IMR-90 (cell line): ENCODE data around the gene SPINT2. TPM values are rescaled to one million over a fixed set of nuclear protein-coding genes. Genes with fewer than 3 reads are reported as not detected.

Experiments used
- ATAC-seq: fragments of 200-7000 bp; cut with Tn5 transposase; 2 replicates; pipeline ENCODE4 v1.9.1; 2020; ENCODE audit warnings: low read depth, mild to moderate bottlenecking, moderate library complexity
- BruUV-seq: library from RNA; stranded (reverse); fragments of 400-500 nt; replicated peaks from 2 replicates; lab custom pipeline; 2021; lab: Mats Ljungman, UMichigan
- CTCF ChIA-PET: fragments of 300-600 bp; formaldehyde crosslinking; extraction: SDS; loops from one replicate; lab custom pipeline; 2021; ENCODE audit warnings: antibody characterized with exemption; lab: Yijun Ruan, JAX
- POLR2A ChIA-PET: fragments of 300-600 bp; sonication (Branson Sonifier 250); formaldehyde crosslinking; loops from one replicate; lab custom pipeline; 2022; ENCODE audit warnings: antibody characterized with exemption; ENCODE audit not compliant: unreplicated experiment; lab: Charles Lee
- DNase-seq: peaks from one replicate; pipeline ENCODE4 v3.0.0; 2013
- H2AFZ ChIP-seq: replicated peaks from 2 replicates; pipeline ENCODE3; 2013; ENCODE audit warnings: low read length, mild to moderate bottlenecking; ENCODE audit not compliant: poor library complexity
- H2AK5ac ChIP-seq: 2 replicates; pipeline ENCODE4 v1.6.1; 2013; ENCODE audit warnings: low read depth, low read length, inconsistent platforms
- H2AK9ac ChIP-seq: replicated peaks from 2 replicates; pipeline ENCODE3; 2013; ENCODE audit warnings: mild to moderate bottlenecking, low read depth, low read length, moderate library complexity; ENCODE audit not compliant: poor library complexity
- H2BK120ac ChIP-seq: 2 replicates; pipeline ENCODE4 v1.6.1; 2013; ENCODE audit warnings: low read depth, low read length, inconsistent platforms
- H2BK15ac ChIP-seq: 3 replicates; pipeline ENCODE4 v1.6.1; 2013; ENCODE audit warnings: low read depth, low read length, inconsistent platforms
- H2BK20ac ChIP-seq: 2 replicates; pipeline ENCODE4 v1.6.1; 2013; ENCODE audit warnings: low read depth, mild to moderate bottlenecking, inconsistent platforms, low read length, moderate library complexity
- H2BK5ac ChIP-seq: 2 replicates; pipeline ENCODE4 v1.6.1; 2013; ENCODE audit warnings: mild to moderate bottlenecking, low read depth, low read length, inconsistent platforms; ENCODE audit not compliant: poor library complexity, severe bottlenecking
- H3K14ac ChIP-seq: replicated peaks from 2 replicates; pipeline ENCODE4 v1.6.1; 2013; ENCODE audit warnings: low read depth, low read length, inconsistent platforms
- H3K18ac ChIP-seq: 2 replicates; pipeline ENCODE4 v1.6.1; 2013; ENCODE audit warnings: low read depth, low read length, control low read depth
- H3K23ac ChIP-seq: 2 replicates; pipeline ENCODE4 v1.6.1; 2013; ENCODE audit warnings: low read depth, low read length, inconsistent platforms
- H3K27ac ChIP-seq: 2 replicates; pipeline ENCODE4 v1.5.1; 2013; ENCODE audit warnings: mild to moderate bottlenecking, control low read depth, low read length; ENCODE audit not compliant: insufficient read depth
- H3K27me3 ChIP-seq: 2 replicates; pipeline ENCODE4 v1.6.1; 2013; ENCODE audit warnings: low read length; ENCODE audit not compliant: control insufficient read depth, insufficient read depth
- H3K36me3 ChIP-seq: 2 replicates; pipeline ENCODE4 v1.6.1; 2013; ENCODE audit warnings: low read length, mixed read lengths; ENCODE audit not compliant: control insufficient read depth, insufficient read depth
- H3K4ac ChIP-seq: 2 replicates; pipeline ENCODE4 v1.6.1; 2013; ENCODE audit warnings: low read depth, low read length, inconsistent platforms
- H3K4me1 ChIP-seq: 2 replicates; pipeline ENCODE4 v1.6.1; 2013; ENCODE audit warnings: low read length, mixed read lengths; ENCODE audit not compliant: control insufficient read depth, insufficient read depth
- H3K4me2 ChIP-seq: 2 replicates; pipeline ENCODE4 v1.6.1; 2013; ENCODE audit warnings: low read depth, mild to moderate bottlenecking, control low read depth, low read length, moderate library complexity
- H3K4me3 ChIP-seq: 2 replicates; pipeline ENCODE4 v1.5.1; 2013; ENCODE audit warnings: low read depth, mild to moderate bottlenecking, control low read depth, low read length, moderate library complexity; ENCODE audit not compliant: insufficient read depth
- H3K56ac ChIP-seq: 2 replicates; pipeline ENCODE4 v1.6.1; 2013; ENCODE audit warnings: low read length, inconsistent platforms; ENCODE audit not compliant: insufficient read depth; ENCODE audit errors: extremely low read depth
- H3K79me1 ChIP-seq, 2 experiments: 2 replicates each; pipeline ENCODE4 v1.6.1; 2013; ENCODE audit warnings: low read length in 2 of 2, inconsistent platforms in 1 of 2, low read depth in 1 of 2
- H3K9ac ChIP-seq: 2 replicates; pipeline ENCODE4 v1.6.1; 2013; ENCODE audit warnings: low read depth, low read length, control low read depth
- H3K9me1 ChIP-seq: 2 replicates; pipeline ENCODE4 v1.6.1; 2013; ENCODE audit warnings: low read length, inconsistent platforms; ENCODE audit not compliant: insufficient read depth
- H3K9me3 ChIP-seq: 2 replicates; pipeline ENCODE4 v1.6.1; 2013; ENCODE audit warnings: low read length; ENCODE audit not compliant: control insufficient read depth, insufficient read depth
- H4K20me1 ChIP-seq: 2 replicates; pipeline ENCODE4 v1.6.1; 2013; ENCODE audit warnings: low read length, inconsistent platforms; ENCODE audit not compliant: insufficient read depth
- H4K5ac ChIP-seq: 2 replicates; pipeline ENCODE4 v1.6.1; 2013; ENCODE audit warnings: mild to moderate bottlenecking, low read depth, low read length, control low read depth
- H4K8ac ChIP-seq, 2 experiments: 2 replicates each; pipeline ENCODE4 v1.6.1; 2013; ENCODE audit warnings: low read depth in 2 of 2, low read length in 2 of 2, control low read depth in 1 of 2, inconsistent platforms in 1 of 2
- H4K91ac ChIP-seq: 2 replicates; pipeline ENCODE4 v1.6.1; 2013; ENCODE audit warnings: low read depth, low read length, inconsistent platforms; ENCODE audit not compliant: insufficient read depth
- CHD1 ChIP-seq: IDR thresholded peaks from 2 replicates; pipeline ENCODE4 v1.6.1; 2012; ENCODE audit warnings: low read depth, low read length, improper control_type of control experiment
- MAFK ChIP-seq: IDR thresholded peaks from 2 replicates; pipeline ENCODE4 v1.6.1; 2012; ENCODE audit warnings: low read depth, low read length, improper control_type of control experiment
- POLR2A ChIP-seq: IDR thresholded peaks from 2 replicates; pipeline ENCODE4 v1.6.1; 2012; ENCODE audit warnings: mild to moderate bottlenecking, low read depth, low read length
- RCOR1 ChIP-seq: IDR thresholded peaks from 2 replicates; pipeline ENCODE4 v1.6.1; 2012; ENCODE audit warnings: mild to moderate bottlenecking, low read length, improper control_type of control experiment; ENCODE audit not compliant: insufficient replicate concordance
- RFX5 ChIP-seq: IDR thresholded peaks from 2 replicates; pipeline ENCODE4 v1.8.0; 2012; ENCODE audit warnings: low read depth, mild to moderate bottlenecking, low read length, moderate library complexity
- WGBS, 2 experiments: methylation state at CpG; one replicate each; pipeline versions ENCODE4 v1.1.5 to v1.1.7; 2013; ENCODE audit warnings: missing lambda C conversion rate in 2 of 2; ENCODE audit not compliant: insufficient read length in 1 of 2; ENCODE audit errors: extremely low coverage in 2 of 2; 5-methylcytosine and 5-hydroxymethylcytosine counted together
- dilution Hi-C: fragments of 300-500 bp; cut with HindIII; formaldehyde crosslinking; loops from one replicate; pipeline ENCODE4 v1.14.3; 2018; ENCODE audit warnings: low sequenced_read_pairs; ENCODE audit not compliant: unreplicated experiment
- in situ Hi-C: fragments of 300-500 bp; cut with MboI; formaldehyde crosslinking; loops from 3 replicates; pipeline ENCODE4 v1.14.3; 2019; ENCODE audit warnings: low sequenced_read_pairs, inconsistent platforms, mixed read lengths
- intact Hi-C: fragments of 100-400 bp; cut with micrococcal nuclease; formaldehyde crosslinking; loops from 2 replicates; pipeline ENCODE4 v1.10.0; 2022
- polyA plus RNA-seq, 3 experiments: library from polyadenylated mRNA; depleted of rRNA; stranded (reverse); fragments of >200 nt; gene quantifications; 2 replicates each; pipeline ENCODE4 v1.2.3, GENCODE V29; 2012; ENCODE audit warnings: low replicate concordance in 1 of 3
- total RNA-seq: library from RNA; depleted of rRNA; stranded (reverse); fragments of >200 nt; gene quantifications from 2 replicates; pipeline ENCODE4 v1.2.3, GENCODE V29; 2012

The SPINT2 gene
- total and polyA plus RNA-seq, 2 of the 4 experiments (the other 2 are of a cell fraction): 0.54 to 1.2 TPM

DNA sequence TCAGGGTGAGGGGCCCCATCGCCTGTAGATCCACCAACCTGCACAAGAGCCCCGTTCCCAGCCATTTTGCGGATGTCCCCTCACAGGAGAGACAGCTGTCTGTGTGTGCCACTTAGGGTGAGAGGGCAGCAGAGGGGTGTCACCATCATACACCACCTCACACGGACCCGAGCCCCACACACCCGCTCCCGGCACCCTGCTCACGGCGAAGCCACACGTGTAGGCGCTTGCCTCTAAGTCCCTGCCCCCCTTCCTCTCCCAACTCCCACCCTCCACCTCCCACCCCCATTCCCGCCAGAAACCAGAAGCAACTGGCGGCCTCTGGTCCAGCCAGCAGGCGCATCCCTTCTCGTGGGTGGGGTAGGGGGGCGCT is 36.4 kb upstream of the SPINT2 start:
- ChIA-PET CTCF (no interaction called here), POLR2A (no interaction called here)
- Histone ChIP-seq H4K5ac (no peak overlapping the region), H4K20me1 (no peaks in the 10 kb centered on the region; the same call in 1 of the 2 replicates), H3K4ac (no peak overlapping the region), H2BK20ac (no peak overlapping the region), H3K4me1 (peaks cover 3% of the 10 kb centered on the region; the same call in 1 of the 2 replicates), H3K9me3 (no peaks in the 10 kb centered on the region), H2AK9ac (no peak overlapping the region), H3K18ac (no peak overlapping the region), H3K23ac (no peak overlapping the region), H3K4me2 (no peak overlapping the region), H3K27ac (no peak overlapping the region), H3K14ac (no peak overlapping the region), H3K9ac (no peak overlapping the region), H2AFZ (peak overlapping the region; percentile 14), H3K27me3 (peaks cover 3% of the 10 kb centered on the region; the same call in 1 of the 2 replicates), H2BK120ac (no peak overlapping the region), H3K56ac (no peak overlapping the region), H2AK5ac (no peak overlapping the region), H4K8ac (no peak overlapping the region), H2BK5ac (no peak overlapping the region), H4K91ac (no peak overlapping the region), H3K79me1 (peaks cover 6 to 21% of the 10 kb centered on the region in 2 experiments), H3K9me1 (peaks cover 14% of the 10 kb centered on the region), H3K4me3 (no peak overlapping the region), H3K36me3 (no peaks in the 10 kb centered on the region), H2BK15ac (no peak overlapping the region)
- dilution Hi-C loops: no loop called here
- no peak for ATAC-seq
- WGBS, 2 experiments: no CpG with 5 or more reads among the region's 16 CpGs
- in situ Hi-C loops: loop anchor here (25.0 kb wide), 1 partner anchor 409 kb away; the partner anchor contains the start of gene ACTN4
- TF ChIP-seq POLR2A: no peak
- TF ChIP-seq MAFK: no peak
- TF ChIP-seq CHD1: no peak
- TF ChIP-seq RCOR1: no peak
- no peak for TF ChIP-seq RFX5
- no TSS peak for BruUV-seq
- intact Hi-C loops: no loop called here
- no peak for DNase-seq
